Suprapubic skin (tissue), 3 donors: ENCODE data around the gene BICC1.

ENCODE experiments used
- CTCF ChIP-seq, 2 donors: fragments of 200-600 bp in 1 of 2; fragments of 450-650 bp in 1 of 2; sonication (generic) in 1 of 2; IDR thresholded peaks; one replicate each; pipeline ENCODE4 v1.5.1; 2016 to 2019; ENCODE audit warnings: antibody characterized with exemption in 2 of 2, mild to moderate bottlenecking in 1 of 2, moderate library complexity in 1 of 2
- EP300 ChIP-seq: sonication (generic); formaldehyde crosslinking; IDR thresholded peaks from one replicate; pipeline ENCODE4 v1.6.1; 2017; ENCODE audit warnings: antibody characterized with exemption

GRCh38 chr10:58695022-58695421, 182.3 kb downstream of the BICC1 start:
- no peak for TF ChIP-seq CTCF (IDR thresholded peaks at IDR 0.05)
- no peak for TF ChIP-seq EP300
